Lung (tissue), 12 donors: ENCODE data around the gene SENP7. TPM values are rescaled to one million over a fixed set of nuclear protein-coding genes. Genes with fewer than 3 reads are reported as not detected.
A peak's percentile ranks its signal among the peaks of the same experiment; 100 is the strongest.

Experiments used
- ATAC-seq: fragments of 200-7000 bp; cut with Tn5 transposase; one replicate; pipeline ENCODE4 v1.9.1; 2020; ENCODE audit warnings: moderate number of reproducible peaks; ENCODE audit not compliant: insufficient read depth, low FRiP score
- DNase-seq, 3 donors: peaks; one replicate each; pipeline ENCODE4 v3.0.0-alpha.2; 2013 to 2017
- H3K27ac ChIP-seq, 2 donors: one replicate each; pipeline ENCODE4 v1.5.1; 2013; ENCODE audit warnings: mild to moderate bottlenecking in 2 of 2, moderate library complexity in 2 of 2, control low read depth in 1 of 2, inconsistent platforms in 1 of 2, low read depth in 1 of 2, low read length in 1 of 2
- H3K27me3 ChIP-seq, 3 donors: one replicate each; pipeline ENCODE4 v1.5.1; 2013; ENCODE audit warnings: low read length in 2 of 3; ENCODE audit not compliant: control insufficient read depth in 3 of 3, insufficient read depth in 3 of 3
- H3K36me3 ChIP-seq, 4 donors: one replicate each; pipeline ENCODE4 v1.5.1; 2013; ENCODE audit warnings: low read length in 4 of 4, mild to moderate bottlenecking in 1 of 4, moderate library complexity in 1 of 4; ENCODE audit not compliant: control insufficient read depth in 4 of 4, insufficient read depth in 4 of 4
- H3K4me1 ChIP-seq, 5 donors: one replicate each; pipeline ENCODE4 v1.5.1; 2013; ENCODE audit warnings: low read length in 5 of 5, mild to moderate bottlenecking in 2 of 5, moderate library complexity in 1 of 5; ENCODE audit not compliant: control insufficient read depth in 5 of 5, insufficient read depth in 5 of 5
- H3K4me3 ChIP-seq: one replicate; pipeline ENCODE4 v1.5.1; 2013; ENCODE audit warnings: mild to moderate bottlenecking, control low read depth, moderate library complexity
- H3K9ac ChIP-seq, 2 donors: one replicate each; pipeline ENCODE4 v1.5.1; 2013; ENCODE audit warnings: low read length in 2 of 2, control low read depth in 1 of 2; ENCODE audit not compliant: insufficient read depth in 1 of 2
- H3K9me3 ChIP-seq, 4 donors: one replicate each; pipeline ENCODE4 v1.5.1; 2013; ENCODE audit warnings: low read length in 3 of 4, mild to moderate bottlenecking in 1 of 4, moderate library complexity in 1 of 4; ENCODE audit not compliant: control insufficient read depth in 4 of 4, insufficient read depth in 3 of 4
- WGBS, 2 donors: extraction: QIAGEN DNeasy Blood & Tissue Kit; methylation state at CpG; one replicate each; pipeline ENCODE4 v1.1.7; 2013; 5-methylcytosine and 5-hydroxymethylcytosine counted together
- polyA plus RNA-seq, 2 donors: library from polyadenylated mRNA; stranded (reverse); fragments of 200-250 nt; gene quantifications; one replicate each; pipeline ENCODE4 v1.2.1, GENCODE V29; 2013
- total RNA-seq, 2 donors: library from RNA; depleted of rRNA in 1 of 2; stranded (reverse); fragments of >200 nt in 1 of 2; gene quantifications; one replicate each; pipeline ENCODE4 v1.2.1, GENCODE V29; 2014 to 2021
- TF ChIP-seq, protein P1 (sequence below): IDR thresholded peaks from 2 replicates; pipeline ENCODE4 v1.5.1; 2012; ENCODE audit warnings: mild to moderate bottlenecking; ENCODE audit errors: control extremely low read depth, extremely low read depth
- donor health status: control.
- donor health status: control.
- donor health status: Bipolar disorder and iron deficiency.
- donor health status: healthy.
- donor health status: DM: yes; HTN: yes; CAD: no.

The SENP7 gene
- total and polyA plus RNA-seq, 4 donors: 6.0 to 73.9 (median 11.8) TPM

DNA sequence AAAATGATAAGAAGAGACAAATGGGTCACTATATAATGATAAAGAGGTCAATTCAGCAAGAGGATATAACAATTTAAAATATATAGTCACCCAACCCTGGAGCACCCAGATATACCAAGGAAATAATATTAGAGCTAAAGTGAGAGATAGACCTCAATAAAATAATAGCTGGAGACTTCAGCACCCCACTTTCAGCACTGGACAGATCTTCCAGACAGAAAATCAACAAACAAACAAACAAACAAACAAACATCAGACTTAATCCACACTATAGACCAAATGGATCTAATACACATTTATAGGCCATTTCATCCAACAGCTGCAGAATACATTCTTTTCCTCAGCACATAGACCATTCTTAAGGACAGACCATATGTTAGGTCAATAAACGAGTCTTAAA, 79.4 kb downstream of the SENP7 start:
- Histone ChIP-seq H3K27ac (no peak overlapping the region), H3K4me1 (no peaks in the 10 kb centered on the region), H3K9me3 (peaks cover 0 to 7% (median under 1%) of the 10 kb centered on the region in 4 donors), H3K36me3 (peaks cover 0 to 2% (median 0%) of the 10 kb centered on the region in 4 donors), H3K27me3 (no peaks in the 10 kb centered on the region), H3K9ac (no peak overlapping the region), H3K4me3 (no peak overlapping the region)
- DNase-seq (no peak), ATAC-seq (no peak)
- TF ChIP-seq, protein P1, sequence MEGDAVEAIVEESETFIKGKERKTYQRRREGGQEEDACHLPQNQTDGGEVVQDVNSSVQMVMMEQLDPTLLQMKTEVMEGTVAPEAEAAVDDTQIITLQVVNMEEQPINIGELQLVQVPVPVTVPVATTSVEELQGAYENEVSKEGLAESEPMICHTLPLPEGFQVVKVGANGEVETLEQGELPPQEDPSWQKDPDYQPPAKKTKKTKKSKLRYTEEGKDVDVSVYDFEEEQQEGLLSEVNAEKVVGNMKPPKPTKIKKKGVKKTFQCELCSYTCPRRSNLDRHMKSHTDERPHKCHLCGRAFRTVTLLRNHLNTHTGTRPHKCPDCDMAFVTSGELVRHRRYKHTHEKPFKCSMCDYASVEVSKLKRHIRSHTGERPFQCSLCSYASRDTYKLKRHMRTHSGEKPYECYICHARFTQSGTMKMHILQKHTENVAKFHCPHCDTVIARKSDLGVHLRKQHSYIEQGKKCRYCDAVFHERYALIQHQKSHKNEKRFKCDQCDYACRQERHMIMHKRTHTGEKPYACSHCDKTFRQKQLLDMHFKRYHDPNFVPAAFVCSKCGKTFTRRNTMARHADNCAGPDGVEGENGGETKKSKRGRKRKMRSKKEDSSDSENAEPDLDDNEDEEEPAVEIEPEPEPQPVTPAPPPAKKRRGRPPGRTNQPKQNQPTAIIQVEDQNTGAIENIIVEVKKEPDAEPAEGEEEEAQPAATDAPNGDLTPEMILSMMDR: no peak
- WGBS, 2 donors: 96 to 99% methylated on average over 1 of the region's 1 CpG

DNA sequence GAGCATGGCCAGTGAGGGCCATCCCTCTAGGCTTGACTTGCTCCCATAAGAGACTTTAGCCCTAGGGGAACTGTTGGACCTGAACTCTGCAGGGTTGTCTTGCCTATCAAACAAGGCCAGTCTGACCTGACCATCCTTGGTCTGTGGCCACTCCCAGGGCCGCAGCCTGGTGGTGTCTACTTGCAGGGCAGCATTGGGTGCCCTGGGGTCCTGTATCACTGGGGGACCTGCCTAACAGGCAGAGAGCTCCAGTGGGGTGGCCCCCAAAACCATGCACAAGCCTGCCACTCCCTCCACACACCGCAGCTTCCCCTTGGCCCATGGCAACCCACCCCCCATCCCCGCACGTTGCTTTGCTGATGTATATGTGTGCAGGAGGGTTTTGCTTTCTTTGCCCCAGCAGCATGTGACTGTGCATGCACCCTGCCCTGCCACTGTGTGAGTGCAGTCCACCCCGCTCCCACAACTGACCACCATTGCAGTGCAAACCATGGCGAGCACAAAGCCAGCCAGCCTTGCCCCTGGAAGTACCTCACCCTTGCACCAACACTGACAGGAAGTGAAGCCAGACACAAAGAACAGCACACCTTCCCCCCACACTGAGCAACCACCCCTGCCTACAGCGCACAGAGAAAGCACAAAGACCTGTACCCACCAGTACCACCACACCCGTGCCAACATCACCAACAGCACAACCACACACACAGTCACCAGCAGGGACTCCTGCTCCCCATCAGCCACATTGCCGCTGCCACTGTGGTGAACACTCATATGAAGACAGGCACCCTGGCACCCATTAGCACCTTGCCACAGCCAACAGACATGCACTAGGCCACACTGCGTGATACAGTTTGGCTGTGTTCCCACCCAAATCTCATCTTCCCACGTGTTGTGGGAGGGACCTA, 88.8 kb downstream of the SENP7 start:
- ATAC-seq (no peak), DNase-seq (no peak)
- Histone ChIP-seq H3K27ac (no peak overlapping the region), H3K4me3 (no peak overlapping the region), H3K4me1 (no peaks in the 10 kb centered on the region), H3K9ac (no peak overlapping the region), H3K9me3 (peaks cover 0 to 9% (median 2%) of the 10 kb centered on the region in 4 donors), H3K36me3 (peaks cover 0 to 3% (median 0%) of the 10 kb centered on the region in 4 donors), H3K27me3 (no peaks in the 10 kb centered on the region)
- WGBS, 2 donors: 95% methylated on average over 11 of the region's 11 CpGs
- TF ChIP-seq, protein P1: no peak

DNA sequence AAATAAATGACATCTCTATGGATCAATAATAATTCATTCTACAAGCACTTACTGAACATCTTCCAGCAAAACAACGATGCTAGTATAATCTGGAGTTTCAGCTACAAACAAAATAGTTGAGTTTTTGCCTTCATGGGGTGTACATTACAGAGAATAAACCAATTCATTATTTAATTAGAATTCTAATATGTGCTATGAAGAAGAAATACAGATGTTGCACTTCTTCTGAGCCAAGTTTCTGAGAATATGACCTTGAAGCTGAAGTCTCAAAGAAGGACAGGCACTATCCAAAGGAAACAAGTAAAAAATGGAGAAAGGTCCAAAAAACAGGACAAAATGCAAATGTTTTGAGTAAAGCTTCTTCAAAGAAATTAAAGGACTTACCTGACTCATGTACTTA, 94.2 kb downstream of the SENP7 start:
- DNase-seq (peak in 2 of 3 donors; percentile 69 to 72), ATAC-seq (no peak)
- 77 to 87% methylated on average over 1 of the region's 1 CpG for WGBS, 2 donors
- no peak overlapping the region for H3K27ac ChIP-seq
- no peak overlapping the region for H3K4me3 ChIP-seq
- TF ChIP-seq, protein P1: no peak
- H3K27me3 ChIP-seq: no peaks in the 10 kb centered on the region
- no peak overlapping the region for H3K9ac ChIP-seq
- peaks cover 0 to 16% (median 0%) of the 10 kb centered on the region in 5 donors for H3K4me1 ChIP-seq
- peaks cover 0 to 7% (median 0%) of the 10 kb centered on the region in 4 donors for H3K9me3 ChIP-seq
- peaks cover 0 to 2% (median 0%) of the 10 kb centered on the region in 4 donors for H3K36me3 ChIP-seq
